HCT116 (cell line): Measurements from ENCODE around the gene MAST4. TPM values are rescaled to one million over a fixed set of nuclear protein-coding genes. Genes with fewer than 3 reads are reported as not detected.
A peak's percentile ranks its signal among the peaks of the same experiment; 100 is the strongest.

Experiments
- ATAC-seq: fragments of 200-7000 bp; cut with Tn5 transposase; 2 replicates; pipeline ENCODE4 v1.9.1; 2020; ENCODE audit warnings: mild to moderate bottlenecking, moderate library complexity
- BruUV-seq: library from RNA; stranded (reverse); fragments of 400-500 nt; replicated peaks from 2 replicates; lab custom pipeline; 2021; lab: Mats Ljungman, UMichigan
- CTCF ChIA-PET: fragments of 300-600 bp; sonication (Branson Sonifier 250); formaldehyde crosslinking; loops from one replicate; lab custom pipeline; 2021; ENCODE audit warnings: antibody characterized with exemption; lab: Charles Lee
- POLR2A ChIA-PET: fragments of 300-600, 350-600 bp; sonication (Branson Sonifier 250); formaldehyde crosslinking; loops from one replicate; lab custom pipeline; 2021; ENCODE audit warnings: antibody characterized with exemption; lab: Charles Lee
- RAD21 ChIA-PET, 2 experiments: fragments of 300-600 bp; sonication (Branson Sonifier 250); formaldehyde crosslinking; loops; one replicate each; lab custom pipeline; 2023; ENCODE audit warnings: low total read pairs in 2 of 2; ENCODE audit not compliant: uncharacterized antibody in 2 of 2, unreplicated experiment in 2 of 2, low non-redundant PET in 1 of 2; lab: Charles Lee
- DNase-seq: peaks from one replicate; pipeline ENCODE4 v3.0.0-alpha.2; 2010; ENCODE audit warnings: low read depth, low spot score
- H2AFZ ChIP-seq: fragments of 200-600 bp; shearing (Covaris generic), sonication (generic); 2 replicates; pipeline ENCODE4 v1.6.1; 2017; ENCODE audit warnings: low read depth, mixed run types, mixed read lengths, antibody characterized with exemption, low read length; ENCODE audit not compliant: poor library complexity, severe bottlenecking
- H3K27ac ChIP-seq: 2 replicates; pipeline ENCODE4 v1.5.1; 2012; ENCODE audit warnings: low read depth, low read length
- H3K27me3 ChIP-seq: fragments of 200-600 bp; sonication (generic); 2 replicates; pipeline ENCODE4 v1.6.1; 2016; ENCODE audit warnings: mixed run types, low read length, mixed read lengths; ENCODE audit not compliant: insufficient read depth
- H3K36me3 ChIP-seq, 2 experiments: fragments of 200-500 bp in 1 of 2; fragments of 200-600 bp in 1 of 2; sonication (Bioruptor generic) in 1 of 2; sonication (generic) in 1 of 2; 2 replicates each; pipeline versions ENCODE4 v1.5.1 to v1.6.1; 2014 to 2016; ENCODE audit warnings: low read length in 2 of 2, inconsistent platforms in 1 of 2, mixed read lengths in 1 of 2, mixed run types in 1 of 2; ENCODE audit not compliant: insufficient read depth in 2 of 2, control insufficient read depth in 1 of 2
- H3K4me1 ChIP-seq, 2 experiments: fragments of 200-600 bp in 1 of 2; sonication (generic) in 1 of 2; 2 replicates each; pipeline versions ENCODE4 v1.5.1 to v1.6.1; 2012 to 2017; ENCODE audit warnings: low read length in 2 of 2, inconsistent platforms in 1 of 2, mild to moderate bottlenecking in 1 of 2, mixed read lengths in 1 of 2, mixed run types in 1 of 2, moderate library complexity in 1 of 2; ENCODE audit not compliant: insufficient read depth in 2 of 2, control insufficient read depth in 1 of 2
- H3K4me2 ChIP-seq: fragments of 200-600 bp; sonication (generic); 2 replicates; pipeline ENCODE4 v1.6.1; 2017; ENCODE audit warnings: mixed run types, low read length, mixed read lengths
- H3K4me3 ChIP-seq, 2 experiments: fragments of 200-600 bp in 1 of 2; sonication (generic) in 1 of 2; replicated peaks in 1 of 2; 2 replicates each; pipeline ENCODE4 v1.5.1; 2011 to 2016; ENCODE audit warnings: low read length in 2 of 2, control low read depth in 1 of 2, low read depth in 1 of 2, mild to moderate bottlenecking in 1 of 2, mixed read lengths in 1 of 2, mixed run types in 1 of 2
- H3K79me2 ChIP-seq: fragments of 200-600 bp; sonication (generic); 2 replicates; pipeline ENCODE4 v1.6.1; 2017; ENCODE audit warnings: mild to moderate bottlenecking, mixed run types, low read length, moderate library complexity, mixed read lengths; ENCODE audit not compliant: insufficient read depth
- H3K9ac ChIP-seq: fragments of 200-600 bp; sonication (generic); 2 replicates; pipeline ENCODE4 v1.6.1; 2016; ENCODE audit warnings: low read length, mixed read lengths
- H3K9me2 ChIP-seq: fragments of 200-600 bp; sonication (generic), shearing (Covaris generic); 2 replicates; pipeline ENCODE4 v1.6.1; 2017; ENCODE audit warnings: mixed run types, mild to moderate bottlenecking, moderate library complexity; ENCODE audit not compliant: insufficient read depth
- H3K9me3 ChIP-seq, 2 experiments: fragments of 200-500 bp in 1 of 2; fragments of 200-600 bp in 1 of 2; sonication (Bioruptor generic) in 1 of 2; sonication (generic) in 1 of 2; 2 replicates each; pipeline ENCODE4 v1.6.1; 2014 to 2017; ENCODE audit warnings: low read length in 2 of 2, mixed read lengths in 2 of 2, inconsistent platforms in 1 of 2, low read depth in 1 of 2, mild to moderate bottlenecking in 1 of 2, mixed run types in 1 of 2, moderate library complexity in 1 of 2; ENCODE audit not compliant: control insufficient read depth in 1 of 2, insufficient read depth in 1 of 2
- H4K20me1 ChIP-seq: fragments of 200-600 bp; sonication (generic), shearing (Covaris generic); 2 replicates; pipeline ENCODE4 v1.6.1; 2017; ENCODE audit warnings: mixed run types, mild to moderate bottlenecking, moderate library complexity; ENCODE audit not compliant: insufficient read depth
- EGR1 ChIP-seq: IDR thresholded peaks from 2 replicates; pipeline ENCODE4 v1.6.1; 2012; ENCODE audit warnings: low read depth
- EZH2 ChIP-seq: fragments of 200-600 bp; sonication (generic); IDR thresholded peaks from 2 replicates; pipeline ENCODE4 v1.6.1; 2017; ENCODE audit warnings: antibody characterized with exemption, mixed run types
- EZH2phosphoT487 ChIP-seq: fragments of 200-600 bp; IDR thresholded peaks from 2 replicates; pipeline ENCODE4 v1.6.1; 2018; ENCODE audit warnings: antibody characterized with exemption, borderline replicate concordance
- POLR2A ChIP-seq: IDR thresholded peaks from 2 replicates; pipeline ENCODE4 v1.7.0; 2011; ENCODE audit warnings: borderline replicate concordance; ENCODE audit not compliant: insufficient read depth, insufficient read length; ENCODE audit errors: extremely low read depth
- POLR2AphosphoS5 ChIP-seq: IDR thresholded peaks from 2 replicates; pipeline ENCODE4 v1.6.1; 2011; ENCODE audit warnings: mild to moderate bottlenecking, low read depth, low read length, moderate library complexity
- TCF7L2 ChIP-seq: IDR thresholded peaks from 2 replicates; pipeline ENCODE4 v1.7.0; 2011; ENCODE audit warnings: borderline replicate concordance, inconsistent platforms; ENCODE audit not compliant: insufficient read depth, insufficient read length; ENCODE audit errors: extremely low read depth
- YY1 ChIP-seq: IDR thresholded peaks from 2 replicates; pipeline ENCODE4 v1.6.1; 2011; ENCODE audit warnings: low read length, low read depth, moderate library complexity, mild to moderate bottlenecking; ENCODE audit not compliant: insufficient replicate concordance; ENCODE audit errors: extremely low read depth
- ZNF274 ChIP-seq: fragments of 200-500 bp; sonication (Bioruptor generic); IDR thresholded peaks from 2 replicates; pipeline ENCODE4 v1.6.1; 2014; ENCODE audit warnings: mild to moderate bottlenecking, low read depth, low read length, inconsistent platforms
- intact Hi-C: fragments of 100-400 bp; cut with micrococcal nuclease; formaldehyde crosslinking; loops from 2 replicates; pipeline ENCODE4 v1.10.0; 2022
- total RNA-seq: library from RNA; stranded (reverse); gene quantifications from one replicate; pipeline ENCODE4 v1.2.1, GENCODE V29; 2021; ENCODE audit not compliant: unreplicated experiment
- TF ChIP-seq, protein P1 (sequence below): IDR thresholded peaks from 2 replicates; pipeline ENCODE4 v1.6.1; 2012
- TF ChIP-seq, protein P2 (sequence below), 3 experiments: fragments of 200-600 bp in 1 of 3; sonication (generic) in 1 of 3; IDR thresholded peaks in 2 of 3; conservative IDR thresholded peaks in 1 of 3; 2 replicates each; pipeline ENCODE4 v1.5.1; 2012 to 2017; ENCODE audit warnings: low read depth in 2 of 3, low read length in 2 of 3, antibody characterized with exemption in 1 of 3, borderline replicate concordance in 1 of 3, control low read depth in 1 of 3, mild to moderate bottlenecking in 1 of 3, mixed read lengths in 1 of 3, mixed run types in 1 of 3, moderate library complexity in 1 of 3; ENCODE audit not compliant: insufficient read depth in 1 of 3

The MAST4 gene
- total RNA-seq, 1 experiment from 2014 or later: 1.1 TPM

DNA sequence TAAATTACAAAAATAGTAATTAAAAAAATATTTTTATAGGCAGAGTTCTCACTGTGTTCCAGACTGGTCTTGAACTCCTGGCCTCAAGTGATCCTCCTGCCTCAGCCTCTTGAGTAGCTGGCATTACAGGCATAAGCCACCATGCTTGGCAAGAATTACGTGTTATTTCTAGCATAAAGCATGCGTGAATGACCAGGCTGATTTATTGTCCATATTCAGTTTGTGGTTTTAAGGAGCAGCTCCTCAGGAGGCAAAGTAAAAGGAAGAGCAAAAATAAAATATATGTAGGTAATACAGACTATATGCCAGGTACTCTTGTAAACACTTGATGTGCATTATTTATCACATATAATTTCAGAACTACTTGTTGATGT lies 607.5 kb downstream of the MAST4 start:
- Histone ChIP-seq H4K20me1 (no peaks in the 10 kb centered on the region), H3K4me3 (no peak overlapping the region), H3K36me3 (no peaks in the 10 kb centered on the region), H3K9ac (no peak overlapping the region), H2AFZ (no peak overlapping the region), H3K4me2 (peak overlapping the region; percentile 21; the same call in 1 of the 2 replicates), H3K27ac (no peak overlapping the region), H3K79me2 (no peaks in the 10 kb centered on the region), H3K27me3 (no peaks in the 10 kb centered on the region), H3K9me2 (no peaks in the 10 kb centered on the region), H3K9me3 (no peaks in the 10 kb centered on the region), H3K4me1 (peaks cover 2 to 35% of the 10 kb centered on the region in 2 experiments)
- ChIA-PET POLR2A (no interaction called here), CTCF (no interaction called here), RAD21 (no interaction called here)
- intact Hi-C loops: loop anchor here (10.0 kb wide), 1 partner anchor 899 kb away; no protein-coding TSS in a partner anchor
- BruUV-seq: no TSS peak
- DNase-seq (no peak), ATAC-seq (no peak)
- TF ChIP-seq EGR1 (no peak), POLR2A (no peak), POLR2AphosphoS5 (no peak), TCF7L2 (no peak), YY1 (no peak), ZNF274 (no peak), EZH2 (no peak), EZH2phosphoT487 (no peak)
- TF ChIP-seq, protein P1, sequence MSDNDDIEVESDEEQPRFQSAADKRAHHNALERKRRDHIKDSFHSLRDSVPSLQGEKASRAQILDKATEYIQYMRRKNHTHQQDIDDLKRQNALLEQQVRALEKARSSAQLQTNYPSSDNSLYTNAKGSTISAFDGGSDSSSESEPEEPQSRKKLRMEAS: no peak
- TF ChIP-seq, protein P2, sequence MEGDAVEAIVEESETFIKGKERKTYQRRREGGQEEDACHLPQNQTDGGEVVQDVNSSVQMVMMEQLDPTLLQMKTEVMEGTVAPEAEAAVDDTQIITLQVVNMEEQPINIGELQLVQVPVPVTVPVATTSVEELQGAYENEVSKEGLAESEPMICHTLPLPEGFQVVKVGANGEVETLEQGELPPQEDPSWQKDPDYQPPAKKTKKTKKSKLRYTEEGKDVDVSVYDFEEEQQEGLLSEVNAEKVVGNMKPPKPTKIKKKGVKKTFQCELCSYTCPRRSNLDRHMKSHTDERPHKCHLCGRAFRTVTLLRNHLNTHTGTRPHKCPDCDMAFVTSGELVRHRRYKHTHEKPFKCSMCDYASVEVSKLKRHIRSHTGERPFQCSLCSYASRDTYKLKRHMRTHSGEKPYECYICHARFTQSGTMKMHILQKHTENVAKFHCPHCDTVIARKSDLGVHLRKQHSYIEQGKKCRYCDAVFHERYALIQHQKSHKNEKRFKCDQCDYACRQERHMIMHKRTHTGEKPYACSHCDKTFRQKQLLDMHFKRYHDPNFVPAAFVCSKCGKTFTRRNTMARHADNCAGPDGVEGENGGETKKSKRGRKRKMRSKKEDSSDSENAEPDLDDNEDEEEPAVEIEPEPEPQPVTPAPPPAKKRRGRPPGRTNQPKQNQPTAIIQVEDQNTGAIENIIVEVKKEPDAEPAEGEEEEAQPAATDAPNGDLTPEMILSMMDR (IDR thresholded peaks at IDR 0.05 in 2 of 3, conservative IDR thresholded peaks at IDR 0.05 in 1 of 3; ENCODE audit: borderline replicate concordance in 1 of 3, insufficient read depth in 1 of 3, low read depth in 2 of 3, low read length in 2 of 3): no peak
